HepG2 (cell line): Measurements from ENCODE around the gene ARPC1A. TPM values are rescaled to one million over a fixed set of nuclear protein-coding genes. Genes with fewer than 3 reads are reported as not detected.

ENCODE experiments used
- ARNTL ChIP-seq: sonication (generic); formaldehyde crosslinking; IDR thresholded peaks from 2 replicates; pipeline ENCODE4 v1.4.0; 2020; ENCODE audit warnings: mild to moderate bottlenecking, missing genetic modification reagents
- E2F2 ChIP-seq: sonication (generic); formaldehyde crosslinking; IDR thresholded peaks from 2 replicates; pipeline ENCODE4 v1.4.0; 2020; ENCODE audit warnings: missing genetic modification reagents, borderline replicate concordance
- ELF3 ChIP-seq: IDR thresholded peaks from 2 replicates; pipeline ENCODE4 v1.6.1; 2016; ENCODE audit warnings: missing genetic modification reagents, missing compliant biosample characterization
- FIP1L1 ChIP-seq: fragments of 200-400 bp; formaldehyde crosslinking; IDR thresholded peaks from 2 replicates; pipeline ENCODE4 v1.6.1; 2018; ENCODE audit warnings: low read depth, mild to moderate bottlenecking, low read length, moderate library complexity, borderline replicate concordance; ENCODE audit not compliant: insufficient read depth
- IRX3 ChIP-seq: sonication (generic); formaldehyde crosslinking; IDR thresholded peaks from 2 replicates; pipeline ENCODE4 v1.8.1; 2023; ENCODE audit warnings: mild to moderate bottlenecking, low read depth, missing genetic modification reagents, borderline replicate concordance
- LCORL ChIP-seq, 2 experiments: fragments of 450-650 bp in 1 of 2; sonication (generic) in 1 of 2; formaldehyde crosslinking in 1 of 2; IDR thresholded peaks; 2 replicates each; pipeline versions ENCODE4 v1.5.0 to v1.6.1; 2017 to 2020; ENCODE audit warnings: antibody characterized with exemption in 1 of 2, missing genetic modification reagents in 1 of 2
- MEIS2 ChIP-seq: sonication (generic); formaldehyde crosslinking; IDR thresholded peaks from 2 replicates; pipeline ENCODE4 v1.9.0; 2021; ENCODE audit warnings: mild to moderate bottlenecking, missing genetic modification reagents
- MYNN ChIP-seq: sonication (generic); formaldehyde crosslinking; IDR thresholded peaks from 2 replicates; pipeline ENCODE4 v1.4.0; 2020; ENCODE audit warnings: mild to moderate bottlenecking, low read depth, missing genetic modification reagents
- PAF1 ChIP-seq: IDR thresholded peaks from 2 replicates; pipeline ENCODE4 v1.6.1; 2016; ENCODE audit warnings: missing genetic modification reagents, missing compliant biosample characterization
- SALL1 ChIP-seq: sonication (generic); formaldehyde crosslinking; IDR thresholded peaks from 2 replicates; pipeline ENCODE4 v1.8.0; 2022; ENCODE audit warnings: mild to moderate bottlenecking, missing genetic modification reagents
- SMAD3 ChIP-seq: sonication (generic); formaldehyde crosslinking; IDR thresholded peaks from 2 replicates; pipeline ENCODE4 v1.4.0; 2020; ENCODE audit warnings: missing genetic modification reagents
- SNAPC5 ChIP-seq: sonication (generic); formaldehyde crosslinking; IDR thresholded peaks from 2 replicates; pipeline ENCODE4 v1.8.1; 2023; ENCODE audit warnings: mild to moderate bottlenecking, missing genetic modification reagents, borderline replicate concordance
- ZIK1 ChIP-seq: sonication (generic); formaldehyde crosslinking; IDR thresholded peaks from 2 replicates; pipeline ENCODE4 v1.5.0; 2020; ENCODE audit warnings: mild to moderate bottlenecking, low read depth, missing genetic modification reagents, borderline replicate concordance
- ZNF207 ChIP-seq: fragments of 450-650 bp; IDR thresholded peaks from 2 replicates; pipeline ENCODE4 v1.6.1; 2016; ENCODE audit warnings: antibody characterized with exemption, borderline replicate concordance
- ZNF557 ChIP-seq: sonication (generic); formaldehyde crosslinking; IDR thresholded peaks from 2 replicates; pipeline ENCODE4 v1.4.0; 2020; ENCODE audit warnings: missing genetic modification reagents
- ZNF629 ChIP-seq: sonication (generic); formaldehyde crosslinking; conservative IDR thresholded peaks from 2 replicates; pipeline ENCODE4 v1.5.0; 2020; ENCODE audit warnings: missing genetic modification reagents
- ZNF644 ChIP-seq: IDR thresholded peaks from 2 replicates; pipeline ENCODE4 v1.6.1; 2016; ENCODE audit warnings: low read depth
- ZNF703 ChIP-seq: sonication (generic); formaldehyde crosslinking; IDR thresholded peaks from 2 replicates; pipeline ENCODE4 v1.5.1; 2020; ENCODE audit warnings: missing genetic modification reagents, mild to moderate bottlenecking, moderate library complexity, borderline replicate concordance
- ZNF737 ChIP-seq: sonication (generic); formaldehyde crosslinking; IDR thresholded peaks from 2 replicates; pipeline ENCODE4 v1.5.0; 2020; ENCODE audit warnings: missing genetic modification reagents, mild to moderate bottlenecking, borderline replicate concordance
- ZSCAN25 ChIP-seq: sonication (generic); formaldehyde crosslinking; IDR thresholded peaks from 2 replicates; pipeline ENCODE4 v1.8.0; 2022; ENCODE audit warnings: mild to moderate bottlenecking, missing genetic modification reagents
- polyA plus RNA-seq, 8 experiments: library from polyadenylated mRNA; depleted of rRNA in 3 of 8; stranded (reverse) in 7 of 8; unstranded in 1 of 8; fragments of >200 nt; fragmentation: Illumina TruSeq in 4 of 8; extraction: Trizol in 4 of 8; gene quantifications; 2 replicates each; pipeline versions ENCODE4 v1.2.1 to v1.2.3, GENCODE V29; 2011 to 2016; ENCODE audit warnings: low read depth in 4 of 8, missing spikeins in 1 of 8, mixed read lengths in 1 of 8; ENCODE audit not compliant: insufficient read depth in 1 of 8
- total RNA-seq, 5 experiments: library from RNA; depleted of rRNA; stranded (reverse); fragments of >200 nt; fragmentation: Illumina TruSeq; extraction: Trizol; gene quantifications; 2 replicates each; pipeline ENCODE4 v1.2.3, GENCODE V29; 2016; ENCODE audit warnings: low read depth in 1 of 5
- TF ChIP-seq, protein P1 (sequence below): sonication (generic); formaldehyde crosslinking; IDR thresholded peaks from 2 replicates; pipeline ENCODE4 v1.4.0; 2020; ENCODE audit warnings: mild to moderate bottlenecking, missing genetic modification reagents
- TF ChIP-seq, protein P2 (sequence below): sonication (generic); formaldehyde crosslinking; IDR thresholded peaks from 2 replicates; pipeline ENCODE4 v1.4.0; 2020; ENCODE audit warnings: mild to moderate bottlenecking, missing genetic modification reagents

Gene ARPC1A
- total and polyA plus RNA-seq, 2 of the 13 experiments (the other 11 are each of a cell fraction or from before 2014, with no cell fraction given), result 44.3 to 88.5 TPM

DNA sequence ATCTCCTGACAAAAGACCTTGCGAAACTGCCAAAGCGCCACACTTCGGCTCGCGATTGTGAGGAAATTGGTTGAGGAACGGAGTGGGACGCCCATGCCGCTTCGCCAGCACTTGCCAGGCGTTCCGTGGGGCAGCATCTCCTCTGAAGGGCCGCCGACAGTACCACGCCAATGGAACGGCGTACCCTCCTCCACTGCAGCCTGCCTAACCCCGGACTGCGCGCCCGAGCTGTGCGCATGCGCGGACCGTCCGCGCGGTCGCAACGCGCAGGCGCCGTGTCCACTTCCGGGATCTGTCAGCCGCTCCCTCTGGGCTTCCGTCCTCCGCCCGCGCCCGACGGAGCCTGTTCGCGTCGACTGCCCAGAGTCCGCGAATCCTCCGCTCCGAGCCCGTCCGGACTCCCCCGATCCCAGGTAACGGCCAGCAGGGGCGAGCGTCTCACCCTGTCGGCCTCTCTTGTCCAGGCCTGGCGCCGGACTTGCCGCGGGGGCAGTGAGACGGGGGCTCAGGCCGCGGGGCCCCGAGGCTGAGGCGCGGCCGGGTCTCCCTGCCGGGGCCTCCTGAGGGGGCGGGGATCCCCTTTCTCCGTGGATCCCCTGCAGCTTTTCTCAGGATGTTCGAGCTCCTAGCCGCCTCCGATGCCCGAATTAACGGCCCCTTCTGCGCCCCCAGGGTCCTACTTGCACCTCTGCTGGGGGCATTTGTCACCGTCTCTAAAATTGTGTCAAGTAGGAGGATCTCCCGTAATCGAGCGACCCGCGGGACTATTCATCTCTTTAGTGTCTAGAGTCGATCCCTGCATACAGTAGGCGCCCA is at the start of gene ARPC1A (continued):
- peak; percentile 91; the same call in 1 of the 2 replicates for TF ChIP-seq ZIK1
- TF ChIP-seq LCORL (IDR thresholded peaks at IDR 0.05), result no peak
- TF ChIP-seq LCORL (CRISPR knock-in tag; IDR thresholded peaks at IDR 0.05), result peak; percentile 80
- TF ChIP-seq SMAD3 (CRISPR knock-in tag), result peak; percentile 40; the same call in 1 of the 2 replicates
- no peak; the same call in 1 of the 2 replicates for TF ChIP-seq SNAPC5
- no peak for TF ChIP-seq PAF1
- TF ChIP-seq SALL1 (CRISPR knock-in tag), result peak; percentile 88
- 0 out of 2 replicates have a peak, but pooled peaks have one; percentile 20 for TF ChIP-seq ZNF629
- no peak for TF ChIP-seq ZNF737 (CRISPR knock-in tag)
- TF ChIP-seq ZNF644 (CRISPR knock-in tag), result no peak
- TF ChIP-seq ZSCAN25 (CRISPR knock-in tag), result no peak
- TF ChIP-seq IRX3 (CRISPR knock-in tag), result peak; percentile 46; the same call in 1 of the 2 replicates
- TF ChIP-seq ZNF557 (CRISPR knock-in tag), result no peak
- TF ChIP-seq ARNTL (CRISPR knock-in tag), result no peak
- TF ChIP-seq ZNF207, result no peak
- TF ChIP-seq ZNF703 (CRISPR knock-in tag), result no peak
- TF ChIP-seq FIP1L1, result no peak
- TF ChIP-seq, protein P1, sequence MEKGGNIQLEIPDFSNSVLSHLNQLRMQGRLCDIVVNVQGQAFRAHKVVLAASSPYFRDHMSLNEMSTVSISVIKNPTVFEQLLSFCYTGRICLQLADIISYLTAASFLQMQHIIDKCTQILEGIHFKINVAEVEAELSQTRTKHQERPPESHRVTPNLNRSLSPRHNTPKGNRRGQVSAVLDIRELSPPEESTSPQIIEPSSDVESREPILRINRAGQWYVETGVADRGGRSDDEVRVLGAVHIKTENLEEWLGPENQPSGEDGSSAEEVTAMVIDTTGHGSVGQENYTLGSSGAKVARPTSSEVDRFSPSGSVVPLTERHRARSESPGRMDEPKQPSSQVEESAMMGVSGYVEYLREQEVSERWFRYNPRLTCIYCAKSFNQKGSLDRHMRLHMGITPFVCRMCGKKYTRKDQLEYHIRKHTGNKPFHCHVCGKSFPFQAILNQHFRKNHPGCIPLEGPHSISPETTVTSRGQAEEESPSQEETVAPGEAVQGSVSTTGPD (CRISPR knock-in tag), result no peak
- TF ChIP-seq ELF3, result peak; percentile 67; the same call in 1 of the 2 replicates
- TF ChIP-seq, protein P2, sequence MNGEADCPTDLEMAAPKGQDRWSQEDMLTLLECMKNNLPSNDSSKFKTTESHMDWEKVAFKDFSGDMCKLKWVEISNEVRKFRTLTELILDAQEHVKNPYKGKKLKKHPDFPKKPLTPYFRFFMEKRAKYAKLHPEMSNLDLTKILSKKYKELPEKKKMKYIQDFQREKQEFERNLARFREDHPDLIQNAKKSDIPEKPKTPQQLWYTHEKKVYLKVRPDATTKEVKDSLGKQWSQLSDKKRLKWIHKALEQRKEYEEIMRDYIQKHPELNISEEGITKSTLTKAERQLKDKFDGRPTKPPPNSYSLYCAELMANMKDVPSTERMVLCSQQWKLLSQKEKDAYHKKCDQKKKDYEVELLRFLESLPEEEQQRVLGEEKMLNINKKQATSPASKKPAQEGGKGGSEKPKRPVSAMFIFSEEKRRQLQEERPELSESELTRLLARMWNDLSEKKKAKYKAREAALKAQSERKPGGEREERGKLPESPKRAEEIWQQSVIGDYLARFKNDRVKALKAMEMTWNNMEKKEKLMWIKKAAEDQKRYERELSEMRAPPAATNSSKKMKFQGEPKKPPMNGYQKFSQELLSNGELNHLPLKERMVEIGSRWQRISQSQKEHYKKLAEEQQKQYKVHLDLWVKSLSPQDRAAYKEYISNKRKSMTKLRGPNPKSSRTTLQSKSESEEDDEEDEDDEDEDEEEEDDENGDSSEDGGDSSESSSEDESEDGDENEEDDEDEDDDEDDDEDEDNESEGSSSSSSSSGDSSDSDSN, result peak; percentile 98
- 0 out of 2 replicates have a peak, but pooled peaks have one; percentile 79 for TF ChIP-seq E2F2 (CRISPR knock-in tag)
- peak; percentile 79 for TF ChIP-seq MEIS2 (CRISPR knock-in tag)
- no peak; the same call in 1 of the 2 replicates for TF ChIP-seq MYNN (CRISPR knock-in tag)
